Measurements from ENCODE around the gene COBL.

GRCh38 chr7:51113560-51113959 lies 203.0 kb downstream of the COBL start:
- no peak for TF ChIP-seq CTCF (IDR thresholded peaks at IDR 0.05)
- no peak for TF ChIP-seq POLR2A (IDR thresholded peaks at IDR 0.05)

Measured in right lobe of liver (tissue), 4 donors.